OCI-LY1 (cell line): ENCODE results near the gene NUFIP1.

Experiments
- H2AFZ ChIP-seq: fragments of 200-600 bp; sonication (generic), shearing (Covaris generic); 2 replicates; pipeline ENCODE4 v1.6.0; 2014; ENCODE audit warnings: antibody characterized with exemption, mild to moderate bottlenecking, low read length
- H3F3A ChIP-seq: fragments of 200-600 bp; sonication (generic), shearing (Covaris generic); 2 replicates; pipeline ENCODE4 v1.6.0; 2014; ENCODE audit warnings: mild to moderate bottlenecking, antibody characterized with exemption, low read length, moderate library complexity; ENCODE audit not compliant: insufficient read depth
- H3K27ac ChIP-seq: fragments of 200-600 bp; sonication (generic); 2 replicates; pipeline ENCODE4 v1.5.1; 2014; ENCODE audit warnings: low read length, mixed run types, mild to moderate bottlenecking, low read depth; ENCODE audit not compliant: poor library complexity, severe bottlenecking
- H3K27me3 ChIP-seq: fragments of 200-600 bp; sonication (generic); 2 replicates; pipeline ENCODE4 v1.6.0; 2014; ENCODE audit warnings: antibody characterized with exemption, mild to moderate bottlenecking, low read length, moderate library complexity; ENCODE audit not compliant: insufficient read depth
- H3K36me3 ChIP-seq: fragments of 200-600 bp; sonication (generic); 2 replicates; pipeline ENCODE4 v1.6.1; 2014; ENCODE audit warnings: mild to moderate bottlenecking, antibody characterized with exemption, low read length, moderate library complexity, mixed read lengths; ENCODE audit not compliant: insufficient read depth
- H3K4me1 ChIP-seq: fragments of 200-600 bp; sonication (generic); 2 replicates; pipeline ENCODE4 v1.5.1; 2014; ENCODE audit warnings: mild to moderate bottlenecking, low read length, moderate library complexity; ENCODE audit not compliant: insufficient read depth, severe bottlenecking
- H3K4me2 ChIP-seq: fragments of 200-600 bp; sonication (generic), shearing (Covaris generic); 2 replicates; pipeline ENCODE4 v1.6.1; 2014; ENCODE audit warnings: low read length
- H3K4me3 ChIP-seq: fragments of 200-600 bp; sonication (generic); 2 replicates; pipeline ENCODE4 v1.5.1; 2014; ENCODE audit warnings: low read length, low read depth, mild to moderate bottlenecking, mixed read lengths; ENCODE audit not compliant: poor library complexity, severe bottlenecking
- H3K79me2 ChIP-seq: fragments of 200-600 bp; shearing (Covaris generic); 2 replicates; pipeline ENCODE4 v1.6.1; 2016; ENCODE audit warnings: mixed run types, low read length, mixed read lengths; ENCODE audit not compliant: insufficient read depth
- H3K9ac ChIP-seq: fragments of 200-600 bp; sonication (generic), shearing (Covaris generic); 2 replicates; pipeline ENCODE4 v1.6.1; 2014; ENCODE audit warnings: mild to moderate bottlenecking, low read length, mixed read lengths
- H3K9me2 ChIP-seq: fragments of 200-600 bp; sonication (generic), shearing (Covaris generic); 2 replicates; pipeline ENCODE4 v1.6.1; 2014; ENCODE audit warnings: low read depth, mild to moderate bottlenecking, low read length, mixed read lengths
- H3K9me3 ChIP-seq: fragments of 200-600 bp; shearing (Covaris generic); 2 replicates; pipeline ENCODE4 v1.6.1; 2014; ENCODE audit warnings: low read length, mixed read lengths
- H4K20me1 ChIP-seq: fragments of 200-600 bp; sonication (generic), shearing (Covaris generic); 2 replicates; pipeline ENCODE4 v1.6.0; 2016; ENCODE audit warnings: mild to moderate bottlenecking, low read length; ENCODE audit not compliant: insufficient read depth
- CTCF ChIP-seq: fragments of 200-600 bp; sonication (generic), shearing (Covaris generic); IDR thresholded peaks from 2 replicates; pipeline ENCODE4 v1.5.1; 2017; ENCODE audit warnings: mild to moderate bottlenecking, antibody characterized with exemption, low read length, moderate library complexity, mixed read lengths
- EZH2 ChIP-seq: fragments of 200-600 bp; sonication (generic), shearing (Covaris generic); IDR thresholded peaks from 2 replicates; pipeline ENCODE4 v1.8.0; 2017; ENCODE audit warnings: borderline replicate concordance, mixed run types, mild to moderate bottlenecking, antibody characterized with exemption, low read length, moderate library complexity, mixed read lengths

Gene NUFIP1

GRCh38 chr13:44894001-44894770, 95.1 kb downstream of the NUFIP1 start:
- Histone ChIP-seq H3K4me3 (no peak overlapping the region), H3K27ac (no peak overlapping the region), H2AFZ (no peak overlapping the region), H3K36me3 (no peaks in the 10 kb centered on the region), H3K9me2 (no peaks in the 10 kb centered on the region), H3K9ac (no peak overlapping the region), H3K27me3 (no peaks in the 10 kb centered on the region), H3F3A (no peaks in the 10 kb centered on the region), H3K79me2 (no peaks in the 10 kb centered on the region), H3K9me3 (no peaks in the 10 kb centered on the region), H3K4me1 (no peaks in the 10 kb centered on the region), H3K4me2 (no peak overlapping the region), H4K20me1 (no peaks in the 10 kb centered on the region)
- no peak for TF ChIP-seq CTCF
- no peak for TF ChIP-seq EZH2
